ENCODE results near the gene PRR35. TPM values are rescaled to one million over a fixed set of nuclear protein-coding genes. Genes with fewer than 3 reads are reported as not detected.
A peak's percentile ranks its signal among the peaks of the same experiment; 100 is the strongest.

Gene PRR35
- total RNA-seq, 2 donors from 2014 or later = not detected

- no peaks in the 10 kb centered on the region for H3K27me3 Mint-ChIP-seq
- no peak overlapping the region for H3K4me3 Mint-ChIP-seq
- peaks cover 13% of the 10 kb centered on the region for H3K4me1 Mint-ChIP-seq
- H3K9me3 ChIP-seq (ENCODE audit: control insufficient read depth, low read length, poor library complexity, severe bottlenecking) = no peaks in the 10 kb centered on the region
- DNase-seq (no peak), ATAC-seq (no peak)
- H3K36me3 Mint-ChIP-seq (ENCODE audit: low read depth) = no peaks in the 10 kb centered on the region
- H3K27ac Mint-ChIP-seq = no peak overlapping the region
Observed at GRCh38 chr16:533391-534123, 26.6 kb upstream of the PRR35 start.

GRCh38 chr16:534135-534534, 26.1 kb upstream of the PRR35 start:
- no peak overlapping the region for H3K4me3 Mint-ChIP-seq
- H3K4me1 Mint-ChIP-seq = peaks cover 9% of the 10 kb centered on the region
- ATAC-seq (no peak), DNase-seq (no peak)
- no peaks in the 10 kb centered on the region for H3K27me3 Mint-ChIP-seq
- H3K27ac Mint-ChIP-seq = no peak overlapping the region
- H3K36me3 Mint-ChIP-seq (ENCODE audit: low read depth) = no peaks in the 10 kb centered on the region
- H3K9me3 ChIP-seq (ENCODE audit: control insufficient read depth, low read length, poor library complexity, severe bottlenecking) = no peaks in the 10 kb centered on the region

- DNase-seq = no peak
- ATAC-seq = no peak
- Mint-ChIP-seq H3K27ac (no peak overlapping the region), H3K27me3 (no peaks in the 10 kb centered on the region), H3K36me3 (ENCODE audit: low read depth) (no peaks in the 10 kb centered on the region), H3K4me3 (no peak overlapping the region), H3K4me1 (peaks cover 7% of the 10 kb centered on the region)
- H3K9me3 ChIP-seq (ENCODE audit: control insufficient read depth, low read length, poor library complexity, severe bottlenecking) = no peaks in the 10 kb centered on the region
Observed at GRCh38 chr16:534856-535445, 25.2 kb upstream of the PRR35 start.

GRCh38 chr16:535446-536405, 24.5 kb upstream of the PRR35 start:
- H3K27ac Mint-ChIP-seq = no peak overlapping the region
- DNase-seq = no peak

GRCh38 chr16:536746-537145, 23.4 kb upstream of the PRR35 start:
- H3K4me1 Mint-ChIP-seq = peaks cover 5% of the 10 kb centered on the region
- no peak overlapping the region for H3K4me3 Mint-ChIP-seq
- H3K27ac Mint-ChIP-seq = no peak overlapping the region
- no peak for DNase-seq
- no peaks in the 10 kb centered on the region for H3K9me3 ChIP-seq (ENCODE audit: control insufficient read depth, low read length, poor library complexity, severe bottlenecking)
- ATAC-seq = no peak
- no peaks in the 10 kb centered on the region for H3K36me3 Mint-ChIP-seq (ENCODE audit: low read depth)
- H3K27me3 Mint-ChIP-seq = no peaks in the 10 kb centered on the region

More at GRCh38 chr16:535446-536405, 24.5 kb upstream of the PRR35 start:
- Mint-ChIP-seq H3K4me3 (no peak overlapping the region), H3K4me1 (peaks cover 5% of the 10 kb centered on the region), H3K36me3 (ENCODE audit: low read depth) (no peaks in the 10 kb centered on the region), H3K27me3 (no peaks in the 10 kb centered on the region)
- no peak for ATAC-seq
- no peaks in the 10 kb centered on the region for H3K9me3 ChIP-seq (ENCODE audit: control insufficient read depth, low read length, poor library complexity, severe bottlenecking)

- H3K4me3 Mint-ChIP-seq = no peak overlapping the region
- no peaks in the 10 kb centered on the region for H3K36me3 Mint-ChIP-seq (ENCODE audit: low read depth)
- H3K27me3 Mint-ChIP-seq = no peaks in the 10 kb centered on the region
- H3K4me1 Mint-ChIP-seq = peaks cover 6% of the 10 kb centered on the region
- H3K27ac Mint-ChIP-seq = no peak overlapping the region
- ATAC-seq = peak; percentile 6
- no peaks in the 10 kb centered on the region for H3K9me3 ChIP-seq (ENCODE audit: control insufficient read depth, low read length, poor library complexity, severe bottlenecking)
- DNase-seq = no peak
Observed at GRCh38 chr16:537415-538335, 22.5 kb upstream of the PRR35 start.

GRCh38 chr16:539901-540530, 20.2 kb upstream of the PRR35 start:
- Mint-ChIP-seq H3K27ac (no peak overlapping the region), H3K4me1 (peaks cover 3% of the 10 kb centered on the region), H3K4me3 (no peak overlapping the region), H3K36me3 (ENCODE audit: low read depth) (no peaks in the 10 kb centered on the region), H3K27me3 (no peaks in the 10 kb centered on the region)
- H3K9me3 ChIP-seq (ENCODE audit: control insufficient read depth, low read length, poor library complexity, severe bottlenecking) = no peaks in the 10 kb centered on the region
- ATAC-seq (no peak), DNase-seq (no peak)

GRCh38 chr16:540645-541340, 19.4 kb upstream of the PRR35 start:
- DNase-seq = no peak
- H3K4me1 Mint-ChIP-seq = peaks cover 3% of the 10 kb centered on the region
- no peaks in the 10 kb centered on the region for H3K9me3 ChIP-seq (ENCODE audit: control insufficient read depth, low read length, poor library complexity, severe bottlenecking)
- H3K27me3 Mint-ChIP-seq = no peaks in the 10 kb centered on the region
- no peaks in the 10 kb centered on the region for H3K36me3 Mint-ChIP-seq (ENCODE audit: low read depth)
- no peak overlapping the region for H3K27ac Mint-ChIP-seq
- no peak overlapping the region for H3K4me3 Mint-ChIP-seq
- ATAC-seq = no peak

GRCh38 chr16:543301-544164, 16.7 kb upstream of the PRR35 start:
- Mint-ChIP-seq H3K27ac (no peak overlapping the region), H3K4me1 (peaks cover 3% of the 10 kb centered on the region), H3K36me3 (ENCODE audit: low read depth) (no peaks in the 10 kb centered on the region), H3K4me3 (no peak overlapping the region), H3K27me3 (no peaks in the 10 kb centered on the region)
- DNase-seq = no peak
- no peaks in the 10 kb centered on the region for H3K9me3 ChIP-seq (ENCODE audit: control insufficient read depth, low read length, poor library complexity, severe bottlenecking)
- no peak for ATAC-seq

- no peak overlapping the region for H3K27ac Mint-ChIP-seq
- H3K4me1 Mint-ChIP-seq = peaks cover 5% of the 10 kb centered on the region
- no peaks in the 10 kb centered on the region for H3K27me3 Mint-ChIP-seq
- H3K4me3 Mint-ChIP-seq = no peak overlapping the region
- DNase-seq = no peak
- no peak for ATAC-seq
- H3K36me3 Mint-ChIP-seq (ENCODE audit: low read depth) = no peaks in the 10 kb centered on the region
- no peaks in the 10 kb centered on the region for H3K9me3 ChIP-seq (ENCODE audit: control insufficient read depth, low read length, poor library complexity, severe bottlenecking)
Observed at GRCh38 chr16:544517-544916, 15.7 kb upstream of the PRR35 start.

Measured in T-helper 17 cell (primary cell).